NT2/D1 (cell line): Measurements from ENCODE around the gene DICER1.

Experiments used
- SUZ12 ChIP-seq: IDR thresholded peaks from 2 replicates; pipeline ENCODE4 v1.6.1; 2011; ENCODE audit not compliant: insufficient read length, insufficient read depth; ENCODE audit errors: extremely low read depth
- ZNF274 ChIP-seq: IDR thresholded peaks from 2 replicates; pipeline ENCODE4 v1.6.1; 2011; ENCODE audit warnings: mild to moderate bottlenecking, low read depth, low read length

- TF ChIP-seq ZNF274 = no peak
- no peak for TF ChIP-seq SUZ12
Measured at GRCh38 chr14:95164506-95164905, 7.2 kb upstream of the DICER1 start.
